Activated T-cell treated with anti-CD3 and anti-CD28 coated beads for 24 hours (primary cell): ENCODE measurements around the gene MYO1H.
"Not testable (repeated sequence)": the region's sequence is repeated elsewhere in the genome, so short reads cannot be mapped to it uniquely, and the experiment has no call there.

Source experiments
- DNase-seq: peaks from one replicate; pipeline ENCODE4 v3.0.0-alpha.2; 2020; ENCODE audit warnings: low read depth

MYO1H gene, protein sequence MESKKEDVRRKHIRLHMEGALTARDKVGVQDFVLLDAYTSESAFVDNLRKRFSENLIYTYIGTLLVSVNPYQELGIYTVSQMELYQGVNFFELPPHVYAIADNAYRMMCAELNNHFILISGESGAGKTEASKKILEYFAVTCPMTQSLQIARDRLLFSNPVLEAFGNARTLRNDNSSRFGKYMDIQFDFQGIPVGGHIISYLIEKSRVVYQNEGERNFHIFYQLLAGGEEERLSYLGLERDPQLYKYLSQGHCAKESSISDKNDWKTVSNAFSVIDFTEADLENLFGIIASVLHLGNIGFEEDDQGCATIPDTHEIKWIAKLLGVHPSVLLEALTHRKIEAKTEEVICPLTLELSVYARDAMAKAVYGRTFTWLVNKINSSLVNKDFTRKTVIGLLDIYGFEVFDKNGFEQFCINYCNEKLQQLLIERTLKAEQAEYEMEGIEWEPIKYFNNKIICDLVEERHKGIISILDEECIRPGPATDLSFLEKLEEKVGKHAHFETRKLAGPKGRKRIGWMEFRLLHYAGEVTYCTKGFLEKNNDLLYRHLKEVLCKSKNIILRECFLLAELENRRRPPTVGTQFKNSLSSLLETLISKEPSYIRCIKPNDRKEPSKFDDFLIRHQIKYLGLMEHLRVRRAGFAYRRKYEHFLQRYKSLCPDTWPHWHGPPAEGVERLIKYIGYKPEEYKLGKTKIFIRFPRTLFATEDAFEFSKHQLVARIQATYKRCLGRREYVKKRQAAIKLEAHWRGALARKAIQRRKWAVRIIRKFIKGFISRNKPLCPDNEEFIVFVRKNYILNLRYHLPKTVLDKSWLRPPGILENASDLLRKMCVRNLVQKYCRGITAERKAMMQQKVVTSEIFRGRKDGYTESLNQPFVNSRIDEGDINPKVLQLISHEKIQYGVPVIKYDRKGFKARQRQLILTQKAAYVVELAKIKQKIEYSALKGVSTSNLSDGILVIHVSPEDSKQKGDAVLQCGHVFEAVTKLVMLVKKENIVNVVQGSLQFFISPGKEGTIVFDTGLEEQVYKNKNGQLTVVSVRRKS

DNA sequence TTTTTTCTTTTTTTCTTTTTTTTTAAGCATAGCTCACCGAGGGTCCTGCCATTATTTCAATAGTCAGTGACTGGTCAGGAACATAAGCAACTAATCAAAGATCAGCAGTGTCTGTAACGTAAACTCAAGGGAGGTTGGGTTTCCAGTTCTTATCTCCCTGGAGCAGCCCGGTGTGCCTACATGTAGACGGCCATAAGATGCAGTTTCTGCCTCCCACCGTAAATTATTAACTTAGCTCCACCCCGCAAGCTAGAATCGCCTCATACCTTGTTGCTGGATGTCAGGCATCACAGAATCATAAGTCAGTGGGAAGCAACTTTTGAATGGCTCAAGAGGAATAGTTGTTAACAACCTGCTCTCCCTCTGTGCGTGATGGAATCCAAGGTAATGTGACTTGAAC, at the start of gene MYO1H:
Gene MYO1H, plus strand, starts transcription at position 312 of the 400 bp plus-strand sequence. Its CDS starts 61 bp downstream, at position 373.
- DNase-seq, result no peak

DNA sequence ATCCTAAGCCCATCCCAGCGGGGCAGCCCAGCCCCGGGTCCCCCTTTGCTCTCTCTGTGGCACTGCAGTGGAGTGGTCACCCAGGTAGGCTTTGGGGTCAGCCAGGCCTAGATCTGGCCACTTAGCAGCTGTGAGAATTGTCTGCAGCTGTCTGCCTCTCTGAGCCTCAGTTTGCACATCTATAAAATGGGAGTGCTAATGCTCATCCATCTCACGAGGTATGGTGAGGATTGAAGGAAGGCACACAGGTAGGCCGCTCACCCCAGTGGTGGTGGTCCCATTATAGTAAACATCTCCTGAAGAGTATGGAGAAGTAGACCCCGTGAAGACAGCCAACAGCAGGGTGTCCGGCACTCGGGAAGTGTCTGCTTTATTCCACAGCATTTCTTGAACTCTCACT, 47.9 kb upstream of the MYO1H start:
- DNase-seq, result no peak

DNA sequence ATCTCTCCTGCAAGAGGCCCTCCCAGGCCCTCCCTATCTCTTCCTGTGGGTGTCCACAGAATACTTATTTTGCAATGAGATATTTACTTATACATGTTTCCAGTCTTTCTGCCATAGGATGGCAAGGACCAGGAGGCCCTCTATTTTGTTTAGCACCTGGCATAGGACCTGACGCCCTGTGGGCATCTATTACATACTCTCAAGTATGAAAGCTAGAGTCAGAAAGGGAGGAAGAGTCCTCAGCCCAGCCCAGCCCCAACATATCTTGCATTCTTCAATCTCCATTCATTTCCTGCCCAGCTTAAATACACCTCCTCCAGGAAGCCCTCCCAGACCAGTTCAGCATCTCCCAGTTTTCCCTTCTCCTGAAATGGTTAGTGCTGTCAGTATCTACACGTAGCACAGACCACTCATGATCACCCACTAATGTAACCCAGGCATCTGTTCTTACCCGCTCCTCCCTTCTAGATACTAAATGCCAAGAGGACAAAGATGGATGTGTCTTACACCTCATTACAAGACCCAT, 46.0 kb upstream of the MYO1H start:
- DNase-seq, result no peak

GRCh38 chr12:109302358-109302757, 45.3 kb upstream of the MYO1H start:
- no peak for DNase-seq

GRCh38 chr12:109302770-109303169, 44.9 kb upstream of the MYO1H start:
- DNase-seq, result no peak

GRCh38 chr12:109304485-109304884, 43.2 kb upstream of the MYO1H start:
- no peak for DNase-seq

GRCh38 chr12:109305547-109305946, 42.2 kb upstream of the MYO1H start:
- DNase-seq, result no peak

GRCh38 chr12:109307051-109307450, 40.6 kb upstream of the MYO1H start:
- no peak for DNase-seq

DNA sequence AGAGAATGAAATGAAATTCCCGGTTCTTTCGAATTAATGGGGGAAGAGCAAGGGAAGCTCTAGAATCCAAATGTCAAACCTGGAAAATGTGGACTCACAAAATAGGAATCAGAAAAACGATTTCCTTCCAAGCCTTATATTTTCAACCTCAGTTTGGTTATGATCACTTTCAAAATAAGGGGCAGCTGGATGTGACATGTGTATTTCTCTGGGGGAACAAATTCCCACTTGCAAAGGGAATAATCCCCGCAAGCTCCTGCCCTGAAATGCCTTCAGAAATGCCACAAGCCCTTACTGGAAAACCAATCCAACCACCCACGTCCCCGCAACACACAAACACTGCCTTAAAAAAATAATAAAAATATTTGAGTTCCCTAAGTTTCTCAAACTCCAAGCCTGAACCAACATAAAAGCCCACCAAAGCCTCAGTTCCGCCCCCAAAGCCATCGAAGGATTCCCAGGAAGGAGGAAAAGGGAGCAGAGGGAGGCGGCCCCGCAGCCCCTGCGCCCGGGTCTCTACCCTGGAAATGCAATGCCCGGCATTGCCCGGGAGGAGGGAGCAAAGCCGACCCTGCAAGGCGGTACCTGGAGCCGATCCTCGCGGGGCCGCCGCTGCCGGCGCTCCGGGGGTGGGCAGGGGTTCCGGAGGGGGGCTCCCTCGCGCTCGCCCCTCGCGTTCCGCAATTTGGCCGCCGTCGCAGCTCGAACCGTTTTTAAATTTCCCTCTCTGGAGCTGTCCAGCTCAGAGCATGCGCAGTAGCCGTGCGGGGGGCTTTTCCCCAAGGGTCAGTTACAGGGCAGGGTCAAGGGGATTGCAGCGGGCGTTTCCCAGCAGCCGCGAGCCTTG, 38.9 kb upstream of the MYO1H start, which contains the start of gene FOXN4:
Gene FOXN4, minus strand, starts transcription at position 751 of the 847 bp plus-strand sequence. CDS start 963 bp downstream, outside the sequence.
- DNase-seq, result no peak

DNA sequence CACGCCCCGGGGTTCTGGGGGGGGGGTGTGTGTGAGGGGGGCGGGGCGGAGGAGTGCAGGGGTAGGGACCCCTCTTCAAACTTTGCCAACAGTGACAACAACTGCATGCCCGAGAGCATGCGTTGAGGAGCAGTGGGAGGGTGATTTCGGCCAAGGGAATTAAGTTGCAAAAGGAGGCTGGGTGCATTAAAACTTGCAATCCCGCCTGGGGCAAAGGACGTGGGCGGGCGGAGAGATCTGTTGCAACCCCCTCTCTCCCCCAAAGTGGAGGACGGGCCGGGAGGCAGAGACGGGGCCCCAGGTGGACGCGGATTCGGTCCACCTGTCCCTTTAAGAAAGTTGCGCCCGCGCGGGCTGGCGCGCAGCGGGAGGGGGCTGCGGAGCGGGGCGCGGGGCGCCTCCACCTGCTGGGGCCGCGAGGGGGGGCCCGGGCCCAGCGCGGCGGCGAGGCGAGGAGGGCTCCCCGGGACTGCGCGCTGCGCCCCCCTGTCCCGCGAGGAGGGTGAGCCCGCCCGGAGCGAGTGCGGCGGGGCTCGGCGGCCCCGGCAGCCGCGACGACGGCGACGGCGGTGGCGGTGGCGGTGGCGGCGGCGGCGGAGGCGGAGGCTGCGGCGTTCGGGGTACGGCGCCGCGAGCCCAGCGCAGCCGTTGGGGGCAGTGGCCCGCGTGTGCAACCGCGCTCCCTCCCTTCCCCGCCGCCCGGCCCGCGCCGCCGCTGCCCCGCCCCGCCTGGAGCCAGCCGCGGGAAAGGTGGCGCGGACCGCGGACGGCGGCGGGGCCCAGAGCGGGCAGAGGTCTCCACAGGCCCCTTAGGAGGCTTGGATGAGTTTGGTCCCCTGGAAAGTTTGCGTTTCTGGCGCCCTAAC, 38.1 kb upstream of the MYO1H start:
- no peak for DNase-seq

- no peak for DNase-seq
Observed at GRCh38 chr12:109310247-109311125, 37.2 kb upstream of the MYO1H start.

- not testable (repeated sequence) for DNase-seq
Observed at GRCh38 chr12:109321294-109321693, 26.4 kb upstream of the MYO1H start.

GRCh38 chr12:109329003-109329402, 18.7 kb upstream of the MYO1H start:
- no peak for DNase-seq

DNA sequence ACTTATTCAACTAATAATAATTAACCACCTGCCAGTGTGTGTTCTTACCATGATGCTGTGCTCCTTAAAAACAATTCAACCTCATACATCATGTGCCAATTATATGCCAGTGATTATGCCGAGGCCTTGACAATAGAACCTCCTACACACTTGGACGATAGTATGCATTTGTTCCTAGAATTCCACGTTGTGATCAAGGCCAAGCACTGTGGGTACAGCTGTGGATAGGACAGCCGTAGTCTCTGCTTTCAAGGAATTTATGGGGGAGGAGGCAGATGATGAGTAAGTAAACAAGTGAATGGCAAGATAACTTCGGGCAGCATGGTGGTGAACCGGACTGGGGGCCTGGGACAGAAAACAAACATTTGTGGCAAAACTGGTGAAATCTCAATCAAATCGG, 18.0 kb upstream of the MYO1H start:
- no peak for DNase-seq

DNA sequence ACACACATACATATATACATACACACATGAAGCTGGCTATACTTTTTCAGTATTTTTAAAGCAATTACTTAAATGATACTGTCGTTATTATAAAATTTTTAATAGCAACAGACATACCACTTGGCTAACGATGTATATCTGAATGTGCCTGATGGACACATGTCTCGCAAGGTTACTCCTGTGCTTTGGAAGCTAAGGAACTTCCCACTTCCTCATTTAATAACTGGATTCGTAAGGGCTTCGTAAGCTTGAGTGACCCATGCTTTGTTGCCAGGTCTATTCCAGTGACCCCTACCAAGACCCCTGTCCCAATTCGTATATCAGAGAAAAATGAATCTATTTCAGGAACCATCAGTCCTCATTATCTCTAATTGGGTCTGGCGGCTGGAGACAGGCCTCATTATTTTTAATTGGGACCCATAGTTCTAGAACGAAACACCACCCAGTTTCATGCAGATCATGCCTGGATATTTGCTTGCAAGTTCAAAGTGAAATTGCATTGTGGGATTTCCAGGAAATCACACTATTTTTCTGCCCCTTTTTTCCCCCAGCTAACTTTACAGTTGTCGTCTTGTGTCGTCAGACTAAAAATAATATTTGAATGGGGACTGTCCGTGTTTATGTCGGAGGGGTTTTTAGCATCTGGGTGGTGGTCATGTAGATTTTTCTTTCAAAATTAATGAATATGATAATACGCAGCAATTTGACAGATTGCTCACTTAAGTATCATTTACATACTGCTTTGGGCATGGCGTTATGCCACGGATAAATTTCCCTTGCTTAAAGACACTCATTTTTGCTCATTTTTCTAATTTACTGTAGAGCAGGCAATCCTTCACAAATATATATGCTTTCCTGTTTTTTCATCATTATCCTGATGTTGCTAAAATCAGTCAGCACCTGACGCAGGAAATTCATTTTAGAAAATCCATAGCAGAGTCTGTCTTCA, 17.1 kb upstream of the MYO1H start:
- DNase-seq, result no peak

GRCh38 chr12:109331301-109331952, 16.3 kb upstream of the MYO1H start:
- no peak for DNase-seq

- no peak for DNase-seq
Observed at GRCh38 chr12:109334887-109335286, 12.8 kb upstream of the MYO1H start.

DNA sequence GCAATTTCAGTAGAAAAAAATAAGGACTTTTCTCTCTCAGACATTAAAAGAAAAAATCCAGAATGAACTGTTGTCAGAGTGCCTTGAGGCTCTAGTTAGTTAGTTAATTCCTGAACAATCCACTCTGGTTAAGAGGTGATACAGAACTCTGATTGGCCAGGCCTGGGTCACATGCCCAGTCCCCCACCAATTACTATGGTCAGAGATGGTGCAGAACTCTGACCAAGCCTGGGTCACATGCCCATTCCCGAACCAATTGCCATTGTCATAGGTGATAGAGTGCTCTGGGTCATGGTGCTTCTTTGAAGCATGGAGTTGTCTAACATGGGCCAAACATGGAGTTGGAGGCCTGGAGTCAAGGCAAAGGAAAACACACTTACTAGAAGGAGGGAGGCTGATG, 11.1 kb upstream of the MYO1H start:
- no peak for DNase-seq
